Mucosa of descending colon (tissue), 3 donors: ENCODE data around the gene ITGAE. TPM values are rescaled to one million over a fixed set of nuclear protein-coding genes. Genes with fewer than 3 reads are reported as not detected.
A peak's percentile ranks its signal among the peaks of the same experiment; 100 is the strongest.
"Not testable (repeated sequence)": the region's sequence is repeated elsewhere in the genome, so short reads cannot be mapped to it uniquely, and the experiment has no call there.

Source experiments
- ATAC-seq: fragments of 200-7000 bp; cut with Tn5 transposase; one replicate; pipeline ENCODE4 v1.9.1; 2020; ENCODE audit warnings: mild to moderate bottlenecking, moderate library complexity
- DNase-seq, 3 donors: peaks; one replicate each; pipeline ENCODE4 v3.0.0-alpha.2; 2020
- H3K36me3 ChIP-seq: fragments of 200-600 bp; one replicate; pipeline ENCODE4 v1.8.0; 2021; ENCODE audit warnings: low read depth, mild to moderate bottlenecking
- H3K4me1 ChIP-seq: fragments of 200-600 bp; one replicate; pipeline ENCODE4 v1.8.0; 2021; ENCODE audit warnings: low read depth, mild to moderate bottlenecking
- H3K4me3 ChIP-seq: fragments of 200-600 bp; one replicate; pipeline ENCODE4 v1.8.0; 2021; ENCODE audit warnings: mild to moderate bottlenecking
- H3K9me3 ChIP-seq: fragments of 200-600 bp; one replicate; pipeline ENCODE4 v1.8.0; 2021; ENCODE audit warnings: mild to moderate bottlenecking
- CTCF ChIP-seq: fragments of 200-600 bp; IDR thresholded peaks from one replicate; pipeline ENCODE4 v1.8.0; 2022; ENCODE audit warnings: antibody characterized with exemption, mild to moderate bottlenecking
- intact Hi-C, 2 donors: fragments of 100-400 bp; cut with DNase I in 1 of 2; cut with micrococcal nuclease in 1 of 2; formaldehyde crosslinking; loops; one replicate each; pipeline versions ENCODE4 v1.11.0 to v1.11.1; 2022; cut with DNase I, micrococcal nuclease
- total RNA-seq, 3 donors: library from RNA; stranded (reverse); fragmentation: NEBNext Ultra II Directional in 2 of 3; extraction: Animal tissue kit (Norgen Biotek cat#: 25700) in 2 of 3; gene quantifications; one replicate each; pipeline versions ENCODE4 v1.2.1 to v1.2.4, GENCODE V29; 2021 to 2023
- donor health status: DM: no; HTN: no; CAD: no; lungs with moderate emphysema.
- donor health status: DM: no; HTN: no; CAD: no.
- donor health status: DM: no; HTN: yes; CAD: no.

ITGAE gene
- total RNA-seq, 3 donors from 2014 or later = 17.2 to 24.1 (median 17.6) TPM

DNA sequence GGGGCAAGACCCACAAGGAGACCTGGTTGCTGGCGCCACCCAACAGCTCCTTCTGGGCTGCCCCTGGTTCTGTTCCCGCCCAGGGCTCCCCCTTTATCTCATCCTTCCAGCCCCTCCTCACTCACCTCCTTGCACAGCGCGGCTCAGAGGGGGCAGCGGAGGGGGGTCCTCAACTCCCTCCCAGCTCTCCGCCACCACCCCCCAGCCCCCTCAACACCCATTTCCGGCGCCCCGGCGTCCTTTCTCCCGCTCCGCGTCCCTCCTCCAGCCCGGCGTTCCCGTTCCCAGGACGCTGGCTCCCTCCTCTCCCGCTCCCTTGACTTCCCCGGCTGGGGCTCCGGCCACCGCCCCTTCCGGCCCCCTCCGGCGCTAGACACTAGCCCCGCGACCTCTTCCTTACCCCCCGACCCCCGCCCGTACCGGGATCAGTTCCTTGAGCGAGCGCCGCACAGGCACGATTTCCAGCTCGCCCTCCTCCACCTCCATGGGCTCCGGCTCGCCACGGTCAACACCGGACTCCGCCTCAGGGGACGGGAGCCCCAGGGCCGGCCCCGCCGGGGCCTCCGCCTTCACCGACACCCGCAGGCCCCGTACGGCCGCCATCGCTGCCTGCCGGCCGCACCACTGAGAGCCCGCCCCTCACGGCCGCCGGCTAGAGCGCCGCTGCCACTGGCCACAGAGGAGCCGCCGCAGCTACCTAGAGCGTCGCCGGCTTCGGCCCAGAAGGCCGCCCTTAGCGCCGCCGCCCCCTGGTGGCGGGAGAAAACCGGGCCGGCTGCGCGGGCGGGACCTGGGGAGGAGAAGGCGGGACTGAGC, 44.8 kb upstream of the ITGAE start, which contains the start of gene NCBP3:
Gene NCBP3, minus strand, starts transcription at position 626 of the 816 bp plus-strand sequence. Its CDS starts 23 bp downstream, at position 603.
- DNase-seq (peak; percentile 87 to 95 (median 94)), ATAC-seq (peak; percentile 99)
- H3K4me3 ChIP-seq = peak within 1 kb of the TSS; percentile 98
- TF ChIP-seq CTCF = peak; percentile 96
- no peaks in the 10 kb centered on the region for H3K9me3 ChIP-seq
- intact Hi-C loops = no loop called here
- peaks cover 9% of the 10 kb centered on the region for H3K36me3 ChIP-seq
- H3K4me1 ChIP-seq = peaks cover 16% of the 10 kb centered on the region

GRCh38 chr17:3845291-3845620, 44.3 kb upstream of the ITGAE start:
- DNase-seq (peak in 1 of 3 donors; percentile 41), ATAC-seq (peak; percentile 10)

GRCh38 chr17:3844556-3844955, 43.6 kb upstream of the ITGAE start:
- H3K36me3 ChIP-seq, ATAC-seq, H3K9me3 ChIP-seq, H3K4me3 ChIP-seq, DNase-seq: not testable (repeated sequence)
- intact Hi-C loops = loop anchor here in 1 of 2 donors (5.0 kb wide), 1 partner anchor 107 kb away; no protein-coding TSS in a partner anchor
- peaks cover 16% of the 10 kb centered on the region for H3K4me1 ChIP-seq

More at GRCh38 chr17:3845291-3845620, 44.3 kb upstream of the ITGAE start:
- peaks cover 9% of the 10 kb centered on the region for H3K36me3 ChIP-seq
- intact Hi-C loops = no loop called here
- peak overlapping the region; percentile 98 for H3K4me3 ChIP-seq
- no peak for TF ChIP-seq CTCF
- no peaks in the 10 kb centered on the region for H3K9me3 ChIP-seq
- peaks cover 16% of the 10 kb centered on the region for H3K4me1 ChIP-seq

- no peaks in the 10 kb centered on the region for H3K9me3 ChIP-seq
- intact Hi-C loops = loop anchor here in 1 of 2 donors (5.0 kb wide), 1 partner anchor 107 kb away; no protein-coding TSS in a partner anchor
- peaks cover 18% of the 10 kb centered on the region for H3K4me1 ChIP-seq
- ATAC-seq (peak; percentile 55), DNase-seq (peak in 2 of 3 donors; percentile 68 to 69)
- peaks cover 9% of the 10 kb centered on the region for H3K36me3 ChIP-seq
- peak; percentile 26 for TF ChIP-seq CTCF
- H3K4me3 ChIP-seq = no peak overlapping the region
Measured at GRCh38 chr17:3843935-3844516, 43.0 kb upstream of the ITGAE start.

DNA sequence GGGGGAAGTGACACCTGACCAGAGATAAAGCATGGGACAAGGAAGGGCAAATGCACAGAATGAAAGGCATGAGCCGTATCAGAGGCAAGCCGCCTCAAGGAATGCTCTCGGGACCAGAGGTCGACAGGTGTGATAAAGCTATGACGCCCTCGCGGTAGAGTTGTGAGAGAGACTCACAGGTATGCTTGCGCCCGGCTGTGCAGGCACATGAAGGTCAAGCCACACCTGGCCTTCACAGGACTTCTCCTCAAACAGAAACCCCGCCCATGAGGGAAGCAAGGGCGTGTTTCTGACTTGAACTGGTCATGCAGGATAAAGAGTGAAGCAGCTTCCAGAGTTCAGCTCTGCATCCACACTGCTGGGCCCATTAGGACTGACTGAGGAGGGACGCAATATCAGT, 37.2 kb upstream of the ITGAE start:
- no peak for TF ChIP-seq CTCF
- intact Hi-C loops = no loop called here
- Histone ChIP-seq H3K9me3 (no peaks in the 10 kb centered on the region), H3K4me3 (peak overlapping the region; percentile 12), H3K4me1 (peaks cover 8% of the 10 kb centered on the region), H3K36me3 (peaks cover 9% of the 10 kb centered on the region)
- DNase-seq (peak; percentile 86 to 94 (median 90)), ATAC-seq (peak; percentile 99)

DNA sequence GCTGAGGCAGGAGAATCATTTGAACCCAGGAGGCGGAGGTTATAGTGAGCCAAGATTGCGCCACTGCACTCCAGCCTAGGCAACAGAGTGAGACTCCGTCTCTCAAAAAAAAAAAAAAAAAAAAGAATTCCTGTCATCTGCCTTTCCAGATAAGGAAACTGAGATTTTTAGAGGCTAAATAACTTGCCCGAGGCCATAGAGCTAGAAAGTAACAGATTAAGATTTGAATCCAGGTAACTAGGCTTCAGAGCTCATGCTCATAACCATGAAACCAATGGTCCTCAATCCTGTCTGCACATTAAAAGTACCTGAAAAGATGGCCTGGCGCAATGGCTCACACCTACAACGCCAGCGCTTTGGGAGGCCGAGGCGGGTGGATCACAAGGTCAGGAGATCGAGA, 35.6 kb upstream of the ITGAE start:
- ATAC-seq (no peak), DNase-seq (no peak)
- H3K4me3 ChIP-seq = no peak overlapping the region
- H3K9me3 ChIP-seq = no peaks in the 10 kb centered on the region
- TF ChIP-seq CTCF = no peak
- intact Hi-C loops = no loop called here
- no peaks in the 10 kb centered on the region for H3K36me3 ChIP-seq
- peaks cover 8% of the 10 kb centered on the region for H3K4me1 ChIP-seq
